Mammary microvascular endothelial cell (primary cell): Measurements from ENCODE around the gene RBP2. TPM values are rescaled to one million over a fixed set of nuclear protein-coding genes. Genes with fewer than 3 reads are reported as not detected.

Experiments used
- total RNA-seq: library from RNA; depleted of rRNA; stranded (reverse); fragments of >200 nt; gene quantifications from 2 replicates; pipeline ENCODE4 v1.2.3, GENCODE V29; 2015

RBP2 gene
- total RNA-seq, result not detected in 2 replicates

GRCh38 chr3:139476348-139476747, at the start of gene RBP2:
TSS of gene RBP2 (minus strand) at chr3:139476516. CDS start at chr3:139476459, 57 bp downstream.

Other genes starting within 250 kb of the RBP2 start
- 71.0 and 89.1 TPM in 2 replicates for gene MRPS22, start 132.5 kb downstream of the RBP2 start, total RNA-seq
- gene COPB2, start 86.9 kb downstream of the RBP2 start, total RNA-seq, result 107 and 110 TPM in 2 replicates
- gene RBP1, start 63.2 kb upstream of the RBP2 start, total RNA-seq, result 10.9 and 17.4 TPM in 2 replicates
- gene NMNAT3, start 201.5 kb upstream of the RBP2 start, total RNA-seq, result 0.20 and 0.87 TPM in 2 replicates